ENCODE results near the gene CDRT4.
"Not testable (repeated sequence)": the region's sequence is repeated elsewhere in the genome, so short reads cannot be mapped to it uniquely, and the experiment has no call there.

The CDRT4 gene

GRCh38 chr17:15454346-15454745 lies 13.1 kb downstream of the CDRT4 start:
- no peak for FAIRE-seq

DNA sequence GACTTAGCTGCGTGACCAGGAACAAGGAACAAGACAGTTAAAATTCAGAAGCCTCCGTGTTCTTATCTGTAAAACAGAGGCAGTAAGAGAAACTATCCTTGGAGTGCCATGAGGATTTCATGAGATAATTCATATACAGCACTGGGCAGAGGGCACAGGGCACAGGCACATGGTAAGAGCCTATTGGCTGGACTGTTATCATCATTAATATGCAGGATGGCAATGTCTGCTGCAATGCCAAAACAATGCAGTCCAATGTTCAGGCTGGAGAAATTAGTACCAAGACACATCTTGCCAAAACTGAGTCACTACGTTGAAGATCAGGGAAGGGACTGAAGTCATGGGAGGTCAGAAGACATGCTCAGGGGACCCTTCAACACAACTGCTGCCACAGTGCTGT lies 13.6 kb downstream of the CDRT4 start:
- FAIRE-seq: no peak

DNA sequence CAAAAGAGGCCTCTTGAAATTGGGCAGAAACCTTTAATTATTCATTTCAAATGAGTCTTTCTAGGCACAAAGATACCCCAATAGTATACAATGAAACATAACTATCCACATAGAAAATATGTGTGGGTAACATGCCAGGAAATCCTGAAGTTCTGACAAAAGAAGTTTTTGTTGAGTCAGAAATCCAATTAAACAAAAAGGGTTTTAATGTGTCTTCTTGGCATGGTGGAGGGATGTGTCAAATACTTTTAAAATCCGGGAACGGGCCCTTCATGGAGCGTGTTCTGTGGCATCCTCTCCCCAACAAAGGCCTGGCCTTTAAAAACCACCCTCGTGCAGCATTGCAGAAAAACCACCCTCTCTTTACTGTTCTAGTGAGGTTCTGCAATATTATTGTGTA lies 14.2 kb downstream of the CDRT4 start:
- FAIRE-seq: no peak

DNA sequence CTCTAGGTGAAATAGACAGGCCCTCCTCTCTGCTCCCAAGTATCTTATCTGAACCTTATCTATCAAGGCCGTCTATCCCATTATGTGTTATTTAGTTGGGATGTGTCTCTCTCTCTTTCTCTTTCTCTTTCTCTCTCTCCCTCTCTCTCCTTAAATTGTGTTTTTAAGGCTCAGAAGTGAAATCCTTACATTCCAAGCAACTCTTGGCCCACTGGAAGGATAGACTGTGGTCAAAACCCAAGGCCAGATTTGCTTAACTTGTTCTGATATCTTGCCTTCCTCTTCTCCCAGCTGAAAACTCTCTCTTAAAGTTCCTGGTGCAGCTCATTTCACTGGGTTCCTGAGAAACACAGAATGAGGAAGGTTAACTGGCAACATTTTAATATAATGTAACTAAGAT lies 14.7 kb downstream of the CDRT4 start:
- FAIRE-seq: no peak

- FAIRE-seq: no peak
These were observed 15.7 kb downstream of the CDRT4 start for GRCh38 chr17:15451680-15452079.

DNA sequence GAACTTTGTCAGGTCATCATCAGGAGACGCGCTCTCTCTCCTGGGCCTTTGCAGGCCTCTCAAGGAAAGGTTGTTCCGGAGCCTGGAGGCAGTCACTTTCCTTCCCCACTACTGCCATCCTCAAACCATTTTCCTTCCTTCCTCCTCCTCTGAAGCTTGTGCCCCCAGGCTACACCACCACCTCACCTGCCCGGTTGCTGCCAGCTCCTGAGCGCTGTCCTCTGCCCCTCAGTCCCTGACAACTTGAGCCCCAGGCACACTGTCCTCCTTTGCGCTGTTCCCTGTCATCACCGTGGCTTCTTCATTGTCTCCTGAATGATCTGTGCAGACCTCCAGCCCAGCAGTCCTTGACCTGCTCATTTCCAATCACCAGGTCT lies 18.9 kb downstream of the CDRT4 start:
- no peak for FAIRE-seq

DNA sequence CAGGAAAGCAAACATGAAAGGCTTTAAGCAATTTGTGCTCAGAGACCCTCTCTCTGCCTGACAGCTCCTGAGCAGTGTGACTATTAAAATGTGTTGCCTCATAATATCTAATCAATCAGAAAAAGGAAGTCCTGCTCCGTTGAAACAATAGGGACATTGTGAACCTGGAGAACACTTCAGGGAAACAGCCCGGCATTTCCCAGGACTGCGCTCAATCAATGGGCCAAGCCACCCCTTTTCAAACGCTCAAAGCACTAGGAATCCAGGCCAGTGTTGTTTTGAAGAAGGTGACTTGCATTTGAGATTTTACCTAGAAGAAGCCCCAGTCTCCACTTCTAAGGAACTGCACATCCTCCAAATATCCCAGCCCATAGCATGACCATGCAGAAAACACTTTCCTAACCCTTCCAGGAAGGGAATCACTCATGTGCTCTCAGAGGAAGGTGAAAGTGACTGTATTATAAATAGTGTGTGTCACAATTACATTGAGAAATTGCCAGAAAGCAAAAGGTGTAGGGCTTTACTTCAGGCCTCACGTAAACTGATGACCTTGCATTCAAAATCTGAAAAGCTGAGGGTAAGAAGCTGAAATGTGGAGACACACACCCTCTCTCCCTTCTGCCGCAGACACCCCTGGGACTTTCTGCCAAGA lies 19.4 kb downstream of the CDRT4 start:
- no peak for FAIRE-seq

DNA sequence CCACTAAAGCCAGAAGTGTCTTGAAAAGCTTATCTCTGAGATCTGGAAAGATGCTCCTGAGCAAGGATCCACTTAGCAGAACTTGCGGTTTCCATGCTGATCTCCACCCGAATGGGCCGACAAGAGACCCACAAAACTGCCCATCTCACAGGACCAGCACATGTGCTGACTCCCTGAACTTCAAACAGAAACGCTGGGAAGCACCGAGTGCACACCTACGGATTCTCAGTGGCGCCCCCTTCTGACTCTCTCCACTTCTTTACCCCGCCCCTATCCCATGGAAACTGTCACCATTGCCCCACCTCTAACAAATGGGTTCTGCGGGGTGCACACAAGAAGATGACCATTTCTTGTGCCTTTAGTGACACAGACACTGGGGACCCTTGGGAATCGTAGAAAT lies 21.4 kb downstream of the CDRT4 start:
- FAIRE-seq: no peak

GRCh38 chr17:15444805-15445204 lies 22.6 kb downstream of the CDRT4 start:
- no peak for FAIRE-seq

DNA sequence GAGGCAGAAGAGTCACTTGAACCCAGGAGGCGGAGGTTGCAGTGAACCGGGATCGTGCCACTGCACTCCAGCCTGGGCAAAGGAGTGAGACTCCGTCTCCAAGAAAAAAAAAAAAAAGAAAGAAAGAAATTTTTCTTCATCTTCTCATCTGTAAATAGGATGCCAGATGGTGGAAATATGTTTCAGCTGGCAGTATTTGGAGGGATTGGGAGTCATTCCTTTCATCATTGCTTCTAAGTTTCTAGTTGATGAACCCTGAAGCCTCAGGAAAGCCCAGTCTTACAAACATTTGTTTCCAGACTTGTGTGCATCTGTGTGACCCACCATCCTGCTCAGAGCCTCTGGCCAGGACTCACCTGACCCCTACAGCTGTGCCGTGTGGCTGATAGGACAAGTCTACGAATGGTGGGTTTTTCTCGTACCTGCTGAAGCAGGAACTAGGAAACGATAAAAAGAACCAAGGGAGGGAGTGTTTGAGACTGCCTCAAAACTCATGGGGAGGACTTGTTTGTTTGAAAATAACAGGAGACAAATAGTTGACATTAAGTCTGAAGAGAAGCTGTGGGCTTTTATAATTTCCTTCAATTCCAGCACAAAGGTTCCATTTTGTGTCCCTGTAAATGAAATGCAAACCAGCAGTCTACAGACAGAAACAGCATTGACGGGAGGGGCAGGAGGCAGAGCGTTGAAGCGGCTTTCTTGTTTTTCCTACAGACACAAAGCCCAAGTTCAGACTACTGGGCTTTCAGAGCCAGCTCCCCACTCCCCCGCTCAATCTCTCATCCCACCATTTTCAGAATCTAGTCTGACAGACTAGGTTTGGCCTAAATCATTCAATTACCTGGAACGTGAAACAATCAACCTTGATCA lies 24.9 kb downstream of the CDRT4 start:
- no peak for FAIRE-seq

DNA sequence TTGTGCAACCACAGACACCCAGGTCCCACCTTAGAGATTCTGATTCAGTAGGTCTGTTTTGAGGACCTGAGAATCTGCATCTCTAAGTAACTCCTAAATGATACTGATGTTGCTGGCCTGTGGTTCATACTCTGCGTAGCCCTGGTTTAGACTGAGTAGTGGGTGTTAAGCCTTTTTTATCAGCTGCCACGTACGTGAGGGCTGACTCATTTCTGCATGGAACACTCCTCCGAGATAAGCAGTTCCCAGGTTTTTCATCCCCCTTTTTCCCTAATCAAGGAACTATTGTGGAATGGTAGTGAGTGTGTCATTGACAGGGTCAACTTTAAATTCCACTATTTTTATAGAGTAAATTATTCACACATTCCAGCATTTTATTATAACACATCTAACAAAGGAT lies 26.1 kb downstream of the CDRT4 start:
- FAIRE-seq: no peak

DNA sequence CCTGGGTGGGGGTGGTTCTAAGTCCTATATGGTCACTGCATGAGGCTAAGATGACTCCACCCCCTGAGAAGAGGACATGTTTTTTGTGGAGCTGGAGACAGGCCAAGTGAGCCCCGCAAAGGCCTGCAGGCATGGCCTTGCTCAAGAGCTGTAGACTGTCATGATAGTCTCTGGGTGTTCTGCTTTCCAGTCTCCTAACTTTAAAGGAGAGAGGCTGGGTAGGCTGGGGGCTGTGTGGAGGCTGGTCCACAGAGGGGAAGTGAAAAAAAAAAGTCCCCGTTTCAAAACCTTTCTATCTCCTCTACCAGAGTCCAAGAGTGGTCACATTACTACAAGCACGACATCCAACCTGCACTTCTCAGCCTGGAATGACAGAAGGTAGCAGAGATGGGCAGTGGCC lies 27.1 kb downstream of the CDRT4 start:
- no peak for FAIRE-seq

DNA sequence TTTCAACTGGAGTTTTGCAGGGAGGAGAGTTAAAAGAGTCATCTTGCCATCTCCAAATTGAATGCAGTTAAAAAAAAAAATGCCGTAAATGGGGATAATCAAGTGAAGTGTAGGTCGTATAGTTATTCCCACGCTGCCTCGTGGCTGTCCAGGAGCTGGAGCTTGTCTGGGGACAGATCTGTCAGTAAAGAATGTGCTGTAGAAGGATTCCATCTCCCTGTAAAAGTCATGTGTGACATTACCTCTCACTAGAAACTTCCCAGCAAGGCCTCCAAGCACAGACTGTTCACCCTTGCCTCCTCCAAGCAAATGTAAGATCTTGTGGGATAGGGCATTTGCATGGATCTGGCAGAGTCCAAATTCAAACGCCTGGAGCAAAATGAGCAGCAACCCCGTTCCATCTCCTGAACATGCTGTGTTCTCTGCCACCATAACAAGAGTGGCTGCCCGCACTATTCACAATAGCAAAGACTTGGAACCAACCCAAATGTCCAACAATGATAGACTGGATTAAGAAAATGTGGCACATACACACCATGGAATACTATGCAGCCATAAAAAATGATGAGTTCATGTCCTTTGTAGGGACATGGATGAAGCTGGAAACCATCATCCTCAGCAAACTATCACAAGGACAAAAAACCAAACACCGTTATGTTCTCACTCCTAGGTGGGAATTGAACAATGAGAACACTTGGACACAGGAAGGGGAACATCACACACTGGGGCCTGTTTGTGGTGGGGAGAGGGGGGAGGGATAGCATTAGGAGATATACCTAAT lies 28.0 kb downstream of the CDRT4 start:
- FAIRE-seq: not testable (repeated sequence)

DNA sequence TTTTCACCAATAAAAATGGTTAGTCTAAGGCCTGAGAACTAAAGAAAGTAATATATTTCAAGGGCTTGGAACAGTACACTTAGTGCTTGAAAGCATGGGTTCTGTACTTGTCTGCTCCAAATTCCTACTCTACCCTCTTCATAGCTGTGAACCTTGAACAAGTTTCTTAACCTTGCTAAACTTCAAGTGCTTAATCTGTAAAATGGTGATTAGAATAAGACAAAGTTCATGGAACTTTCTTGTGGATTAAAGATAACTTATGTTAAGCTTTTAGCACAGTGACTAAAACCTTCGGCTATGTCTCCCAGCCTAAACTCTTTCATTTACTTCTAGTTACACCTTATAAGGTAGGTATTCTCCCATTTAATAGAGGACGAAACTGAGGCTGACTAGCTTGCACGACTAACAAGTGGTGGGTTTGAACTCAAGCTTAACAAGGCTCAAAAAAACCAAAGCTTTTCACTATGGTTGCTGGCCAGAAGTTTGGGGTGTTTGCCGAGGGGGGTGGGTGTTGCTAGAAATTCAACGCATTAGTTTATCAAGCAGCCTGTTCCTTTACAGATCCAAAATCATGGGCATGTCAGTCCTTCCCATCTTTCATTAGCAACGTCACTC lies 28.8 kb downstream of the CDRT4 start:
- FAIRE-seq: no peak

- no peak for FAIRE-seq
These were observed 30.2 kb downstream of the CDRT4 start for GRCh38 chr17:15437303-15437635.

DNA sequence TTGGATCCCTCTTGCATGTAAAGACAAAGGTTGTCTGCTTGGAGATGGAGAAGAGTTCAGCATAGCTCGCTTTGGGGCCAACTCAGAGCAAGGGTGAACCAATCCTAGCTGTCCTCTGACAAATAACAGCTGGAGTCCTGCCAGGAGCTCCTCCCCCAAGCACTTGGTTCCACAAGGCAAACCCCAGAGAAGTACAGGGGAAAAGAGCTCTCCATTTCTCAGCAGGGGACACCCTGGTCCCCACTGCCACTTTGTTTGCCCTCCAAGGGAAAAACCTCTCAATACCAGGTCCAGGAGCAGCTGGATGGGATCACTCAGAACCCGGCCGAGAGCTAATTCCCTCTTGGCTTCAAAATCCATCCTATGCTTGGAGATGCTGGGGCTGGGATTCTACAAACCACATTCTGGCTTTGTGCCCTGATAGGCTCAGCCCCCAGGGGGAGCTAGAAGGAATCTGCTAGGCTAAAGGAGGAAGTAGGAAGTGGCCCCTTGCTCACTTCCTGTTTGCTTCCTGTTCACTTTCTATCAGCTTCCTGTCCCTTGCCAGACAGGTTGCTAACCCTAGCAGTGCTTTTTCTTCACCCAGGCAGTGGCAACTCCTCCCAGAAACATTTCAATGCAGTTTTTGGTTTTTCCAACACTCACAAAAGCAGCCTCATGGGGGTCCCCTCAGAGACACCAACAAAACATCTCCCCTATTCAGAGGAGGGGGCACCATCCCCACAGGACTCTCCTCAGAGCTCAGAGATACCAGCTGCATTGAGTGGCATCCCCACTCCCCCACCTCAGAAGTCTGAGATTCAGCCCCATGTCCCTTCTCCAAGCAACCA lies 30.7 kb downstream of the CDRT4 start:
- FAIRE-seq: no peak

- FAIRE-seq: no peak
These were observed 32.5 kb downstream of the CDRT4 start for GRCh38 chr17:15434956-15435355.

GRCh38 chr17:15432807-15433611 lies 34.4 kb downstream of the CDRT4 start:
- FAIRE-seq: no peak

DNA sequence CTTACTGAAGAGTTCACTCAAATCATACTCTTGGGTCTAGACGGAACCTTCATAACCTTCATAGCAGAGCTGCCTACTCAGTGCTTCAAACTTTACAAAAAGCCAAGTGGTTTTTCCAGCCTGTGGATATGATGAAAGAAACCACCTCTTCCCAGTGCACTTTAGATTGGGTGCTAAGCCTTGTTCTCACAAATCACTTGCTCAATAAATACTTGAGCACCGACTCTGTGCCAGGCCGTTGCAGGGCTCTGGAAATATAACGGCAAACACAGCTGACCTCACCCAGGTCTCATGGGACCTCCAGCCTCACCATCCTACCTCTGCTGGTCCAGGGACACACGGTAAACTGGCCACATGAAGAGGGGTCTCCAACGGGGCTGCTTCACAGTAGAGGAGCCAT lies 35.7 kb downstream of the CDRT4 start:
- FAIRE-seq: no peak

DNA sequence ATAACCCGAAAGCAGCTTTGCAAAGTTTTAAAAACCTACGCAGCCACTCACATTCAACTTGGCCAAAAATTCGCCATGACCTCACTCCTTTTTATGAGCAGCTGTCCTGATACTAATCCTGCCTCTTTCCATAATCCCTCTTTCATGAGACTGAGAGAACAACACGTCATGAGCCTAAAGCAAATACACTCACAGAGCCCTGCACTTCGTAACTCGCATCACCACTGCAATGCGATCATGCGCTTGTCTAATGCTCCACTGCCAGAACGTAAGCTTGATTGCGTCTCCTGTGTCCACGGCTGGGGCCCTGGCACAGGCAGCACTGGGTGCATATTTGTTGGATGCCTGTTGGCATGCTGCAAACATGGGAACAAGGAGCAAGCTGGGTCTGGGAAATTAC lies 36.2 kb downstream of the CDRT4 start:
- FAIRE-seq: no peak

DNA sequence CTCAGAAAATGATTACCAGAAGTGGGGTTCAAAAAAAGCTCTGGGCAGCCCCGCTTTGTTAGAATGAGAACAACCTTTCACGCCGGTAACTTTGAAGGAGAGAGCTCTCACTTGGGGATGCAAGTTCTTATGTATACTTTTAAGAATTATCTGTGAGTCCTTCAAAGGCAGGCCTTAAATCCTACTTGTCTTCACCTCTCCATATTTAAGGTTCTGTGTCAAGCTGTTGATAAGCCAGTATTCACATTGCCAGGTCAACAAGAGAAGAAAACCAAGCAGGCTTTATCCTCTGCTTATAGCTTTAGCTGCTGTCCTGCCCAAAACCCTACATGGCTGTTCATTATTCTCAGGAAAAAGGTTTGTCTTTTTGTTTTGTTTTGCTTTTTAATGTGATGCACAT lies 42.9 kb downstream of the CDRT4 start:
- no peak for FAIRE-seq
